IPS-11a (cell line): Measurements from ENCODE around the gene G0S2.

Experiments used
- H3K4me3 ChIP-seq: one replicate; pipeline ENCODE4 v1.5.1; 2013; ENCODE audit warnings: low read depth, low read length, control low read depth

The G0S2 gene

GRCh38 chr1:209648346-209648745 lies 26.9 kb upstream of the G0S2 start:
- H3K4me3 ChIP-seq: no peak overlapping the region

GRCh38 chr1:209648931-209649776 lies 26.1 kb upstream of the G0S2 start:
- no peak overlapping the region for H3K4me3 ChIP-seq

- no peak overlapping the region for H3K4me3 ChIP-seq
These were observed 24.8 kb upstream of the G0S2 start for GRCh38 chr1:209650454-209650853.

- H3K4me3 ChIP-seq: no peak overlapping the region
These were observed 24.0 kb upstream of the G0S2 start for GRCh38 chr1:209651138-209651587.

- no peak within 1 kb of the TSS for H3K4me3 ChIP-seq
These were observed 23.0 kb upstream of the G0S2 start, which contains the start of gene LAMB3 for GRCh38 chr1:209652121-209652735. Gene LAMB3 (minus strand): TSS chr1:209652425. CDS start chr1:209650944, 1,481 bp downstream.

- no peak overlapping the region for H3K4me3 ChIP-seq
These were observed 22.3 kb upstream of the G0S2 start for GRCh38 chr1:209652873-209653401.

DNA sequence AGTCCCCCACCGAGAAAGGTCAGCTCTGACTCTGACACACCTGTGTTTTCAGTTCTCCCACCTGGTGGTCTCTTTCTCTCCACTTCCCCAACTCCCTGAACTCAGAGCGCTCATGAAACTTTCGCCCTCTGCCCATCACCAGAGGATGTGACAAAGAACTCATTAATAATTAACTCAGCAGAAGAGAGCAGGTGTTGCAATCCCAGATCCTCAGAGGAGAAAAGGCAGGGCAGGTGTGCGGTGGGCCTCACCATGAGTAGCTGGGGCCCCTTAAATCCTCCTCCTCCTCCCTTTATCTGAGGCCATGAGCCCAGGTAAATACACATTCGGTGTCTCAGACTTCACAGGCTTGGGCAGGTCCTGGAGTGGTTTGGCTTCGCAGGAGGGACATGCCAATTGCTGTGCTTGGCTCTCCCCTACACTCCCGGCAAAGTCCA lies 21.3 kb upstream of the G0S2 start:
- no peak overlapping the region for H3K4me3 ChIP-seq

DNA sequence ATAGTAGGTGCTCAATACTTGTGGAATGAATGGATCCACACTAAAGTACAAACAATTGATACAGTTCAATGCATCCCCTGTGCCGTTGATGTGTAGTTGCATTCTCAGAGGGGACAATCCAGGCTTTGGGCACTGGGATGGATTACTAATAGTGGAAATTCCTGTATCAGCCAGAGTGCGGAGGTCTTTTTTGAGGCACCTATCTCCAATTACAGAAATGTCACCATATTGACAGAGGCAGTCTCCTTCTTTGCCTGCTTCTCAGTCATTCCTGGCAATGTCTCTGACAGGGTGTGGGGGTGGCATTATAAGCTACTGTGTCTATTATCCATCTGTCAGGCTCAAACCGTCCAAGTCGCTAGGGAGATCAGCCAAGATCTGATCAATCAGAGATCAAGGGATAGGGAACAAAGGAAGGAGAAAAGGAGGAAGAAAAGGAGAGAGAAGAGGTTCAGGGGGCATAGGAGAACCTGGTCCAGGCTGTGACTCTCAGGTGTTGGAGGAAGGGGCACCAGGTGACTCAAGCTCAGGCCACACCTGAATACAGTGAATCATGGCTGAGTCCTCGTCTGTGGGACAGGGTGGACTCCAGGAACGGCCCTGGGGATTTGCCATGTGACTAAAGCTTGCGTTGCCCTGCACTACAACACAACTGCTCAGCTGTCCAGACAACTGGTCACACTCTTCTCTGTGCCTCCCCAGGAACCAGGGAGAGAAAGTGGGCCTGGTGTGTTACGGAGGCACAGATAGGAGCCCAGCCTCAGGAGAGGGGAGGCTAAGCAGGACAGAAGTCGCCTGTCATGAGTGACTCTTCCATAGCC lies 19.6 kb upstream of the G0S2 start:
- H3K4me3 ChIP-seq: no peak overlapping the region

DNA sequence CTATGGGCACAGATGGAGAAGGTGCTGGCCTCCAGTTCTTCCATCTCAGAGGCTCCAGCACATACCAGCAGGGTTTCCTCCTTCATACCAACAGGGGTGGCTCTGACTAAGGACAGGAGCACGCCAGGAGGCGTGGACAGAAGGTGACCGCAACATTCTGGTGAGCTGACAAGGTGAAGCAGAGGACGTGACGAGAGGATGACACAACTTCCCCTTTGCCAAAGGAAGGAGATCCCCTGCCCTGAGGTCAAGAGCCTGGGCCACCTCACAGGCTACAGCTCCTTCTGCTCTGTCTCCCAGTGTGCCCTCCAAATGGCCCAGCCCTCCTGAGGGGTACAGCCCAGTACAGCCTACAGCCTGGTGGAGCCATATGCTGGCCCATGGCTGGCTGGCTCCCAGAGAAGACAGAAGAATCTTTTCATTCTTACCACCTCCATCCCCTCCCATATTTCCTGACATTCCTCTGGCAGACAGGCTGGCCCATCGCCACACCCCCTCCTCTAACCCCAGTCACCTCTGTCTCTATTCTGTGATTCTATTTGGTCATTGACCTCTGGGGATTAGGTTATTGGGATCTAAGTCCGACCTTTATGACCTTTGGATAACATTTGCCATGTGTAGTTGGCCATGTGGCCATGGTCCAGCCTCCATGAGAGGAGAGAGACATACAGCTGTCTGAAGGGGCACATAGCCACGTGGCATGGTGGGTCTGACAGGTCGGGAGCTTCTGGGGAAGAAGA lies 17.9 kb upstream of the G0S2 start:
- no peak overlapping the region for H3K4me3 ChIP-seq

DNA sequence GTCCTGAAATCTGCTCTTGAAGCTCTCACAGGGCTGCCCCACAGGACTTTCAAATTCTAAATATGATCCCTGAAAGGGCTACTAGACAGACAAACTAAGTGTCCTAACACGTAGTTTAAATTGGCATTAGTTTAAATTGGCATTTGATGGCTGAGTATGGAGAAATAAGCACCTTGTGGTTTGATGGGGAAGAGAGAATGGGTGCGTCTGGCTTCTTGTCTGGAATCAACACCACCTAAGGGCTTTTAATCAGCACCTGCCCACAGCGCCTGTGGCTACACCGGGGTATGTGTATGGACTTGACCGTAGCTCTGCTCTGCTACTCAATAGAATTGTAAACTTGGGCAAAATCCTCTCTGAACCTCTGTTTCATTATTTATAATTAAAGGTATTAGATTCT lies 17.3 kb upstream of the G0S2 start:
- no peak overlapping the region for H3K4me3 ChIP-seq

GRCh38 chr1:209659909-209660308 lies 15.3 kb upstream of the G0S2 start:
- H3K4me3 ChIP-seq: no peak overlapping the region

DNA sequence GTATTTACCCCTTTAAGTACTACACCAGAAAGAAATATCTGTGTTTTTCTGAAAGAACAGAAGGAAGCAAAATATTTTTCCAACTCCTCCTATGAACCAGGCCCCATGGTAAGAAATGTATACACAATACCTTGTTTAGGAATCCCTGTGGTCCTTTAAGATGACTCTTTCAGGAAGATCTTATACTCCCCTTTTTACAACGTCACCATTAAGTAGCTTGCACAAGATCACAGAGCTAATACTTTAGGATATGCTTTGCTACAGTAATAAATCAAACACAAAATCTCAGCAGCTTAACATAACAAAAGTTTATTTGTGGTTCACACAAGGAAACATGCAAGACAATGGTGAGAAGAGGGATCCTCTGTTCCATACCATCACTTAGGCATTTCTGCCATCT lies 14.1 kb upstream of the G0S2 start:
- H3K4me3 ChIP-seq: no peak overlapping the region

- H3K4me3 ChIP-seq: no peak overlapping the region
These were observed 12.3 kb upstream of the G0S2 start for GRCh38 chr1:209662879-209663327.

DNA sequence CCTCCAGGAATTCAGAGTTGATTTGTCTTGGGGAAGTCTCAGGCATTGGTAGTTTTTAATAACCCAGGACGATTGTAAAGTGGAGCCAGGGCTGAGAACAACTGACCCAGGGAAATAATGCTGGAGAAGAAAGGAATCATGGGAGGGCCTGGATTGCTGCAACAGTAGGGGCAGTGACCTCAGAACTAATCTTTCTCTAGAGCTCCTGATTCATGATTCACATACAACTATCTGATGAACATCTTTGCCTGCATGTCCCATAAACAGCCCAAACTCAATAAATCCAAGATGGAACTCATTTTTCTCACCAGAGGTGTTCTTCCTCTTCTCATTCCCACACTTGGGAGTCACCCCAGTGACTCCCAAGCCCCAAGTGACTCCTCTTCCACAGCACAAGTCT lies 8.1 kb upstream of the G0S2 start:
- no peak overlapping the region for H3K4me3 ChIP-seq

- no peak overlapping the region for H3K4me3 ChIP-seq
These were observed 7.5 kb upstream of the G0S2 start for GRCh38 chr1:209667708-209668107.

GRCh38 chr1:209670441-209671082 lies 4.7 kb upstream of the G0S2 start:
- H3K4me3 ChIP-seq: no peak overlapping the region

DNA sequence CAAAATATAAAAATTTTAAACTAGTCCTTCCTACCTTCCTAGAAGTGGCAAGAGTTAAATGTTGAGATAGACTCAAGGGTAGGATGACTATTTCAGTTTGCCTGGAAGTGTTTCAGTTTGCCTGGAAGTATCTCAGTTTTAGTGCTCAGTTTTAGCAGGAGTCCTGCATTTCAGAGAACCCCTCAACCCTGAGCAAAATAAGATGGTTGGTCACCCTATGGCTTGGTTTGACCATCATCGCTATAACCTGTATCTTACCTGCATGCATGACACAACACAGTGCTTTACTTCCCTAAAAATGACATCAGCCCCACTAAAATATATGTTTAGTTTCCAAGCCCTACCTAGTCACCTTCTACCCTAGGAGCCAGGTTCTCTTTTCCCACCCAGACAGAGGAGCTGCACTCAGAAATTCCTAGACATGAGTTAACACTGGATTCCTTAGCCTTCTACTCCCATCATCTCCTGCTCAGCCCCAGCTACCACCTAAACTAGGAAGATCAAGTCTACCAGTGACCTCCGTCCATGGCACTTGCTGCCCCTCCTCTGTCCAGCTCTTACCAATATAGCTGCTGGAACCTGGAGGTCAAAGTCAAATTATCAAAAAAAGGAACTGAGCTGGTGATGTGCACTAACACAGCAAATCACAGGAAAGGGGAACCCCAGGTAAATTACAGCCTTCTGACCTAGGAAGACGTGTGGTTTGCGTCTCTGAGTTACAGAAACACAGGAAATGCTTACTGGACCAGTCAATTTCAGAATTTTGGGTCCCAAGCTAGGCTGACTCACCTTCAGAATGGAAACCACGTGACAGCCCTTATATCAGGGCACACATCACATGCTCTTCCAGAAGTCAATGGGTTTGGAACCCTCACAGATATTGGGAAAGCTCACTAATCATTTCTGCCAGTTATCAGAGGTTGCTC lies 2.2 kb upstream of the G0S2 start:
- no peak overlapping the region for H3K4me3 ChIP-seq

DNA sequence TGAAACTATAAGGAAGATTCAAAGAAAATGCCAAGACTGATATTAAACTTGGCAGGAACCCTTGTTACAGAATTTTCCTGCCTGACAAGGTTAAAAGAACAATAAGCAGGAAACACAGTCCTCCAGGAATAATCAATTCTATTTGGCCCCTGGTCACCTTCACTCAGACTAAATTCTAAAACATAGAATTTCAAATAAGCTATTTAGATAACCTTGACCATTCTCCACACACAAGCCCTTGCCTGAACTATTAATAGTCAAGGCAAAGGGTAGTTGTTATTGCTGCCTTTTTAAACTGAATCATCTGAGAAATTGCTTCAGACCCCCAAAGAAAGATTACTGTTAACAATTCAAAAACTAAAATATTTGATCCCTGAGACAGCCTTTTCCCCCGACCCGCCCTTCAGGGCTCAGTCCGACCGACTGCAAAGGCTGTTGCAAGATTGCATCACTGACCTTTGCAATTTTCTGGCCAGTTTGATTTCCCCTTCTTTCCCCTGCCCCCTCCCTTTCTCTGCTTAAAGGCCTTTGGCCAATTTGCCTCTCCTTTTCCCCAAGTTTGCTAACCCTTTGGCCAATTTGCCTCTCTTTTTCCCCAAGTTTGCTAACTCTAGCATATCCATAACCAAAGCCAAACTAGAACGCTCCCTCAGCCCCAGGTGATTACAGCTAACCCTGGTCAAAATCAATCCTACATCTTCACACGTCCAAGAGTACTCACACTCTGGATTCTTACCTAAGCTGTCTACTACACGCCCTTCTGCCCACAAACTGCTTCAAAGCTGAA lies 1.4 kb upstream of the G0S2 start:
- H3K4me3 ChIP-seq: no peak overlapping the region
